Measurements from ENCODE around the gene CDH13.

DNA sequence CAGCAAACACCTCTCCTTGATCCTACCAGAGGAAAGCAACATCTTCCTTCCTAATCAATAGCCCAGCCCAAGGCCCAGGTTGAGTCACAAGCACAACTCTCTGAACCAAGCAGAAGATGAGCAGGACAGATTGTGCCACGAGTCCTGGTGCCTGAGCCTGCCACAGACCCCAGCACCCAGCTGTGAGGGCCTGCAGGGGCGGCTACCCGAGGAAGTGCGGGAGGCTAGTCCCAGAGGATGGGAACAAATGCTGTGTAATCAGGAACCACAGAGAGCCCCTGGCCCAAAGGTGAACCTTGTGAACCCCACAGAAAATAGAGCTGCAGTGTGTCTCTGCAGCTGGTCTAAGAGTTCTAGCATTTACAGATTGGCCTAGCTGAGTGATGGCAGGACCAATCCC is 1054.2 kb downstream of the CDH13 start:
- TF ChIP-seq SRF (CRISPR knock-in tag; IDR thresholded peaks at IDR 0.05) (no peak), MEF2D (tag; conservative IDR thresholded peaks at IDR 0.05; ENCODE audit: low read depth) (no peak)

Data from K562 (cell line).